Muscle of arm (tissue), 12 donors: Measurements from ENCODE around the gene EEF2KMT. TPM values are rescaled to one million over a fixed set of nuclear protein-coding genes. Genes with fewer than 3 reads are reported as not detected.
"Not testable (repeated sequence)": the region's sequence is repeated elsewhere in the genome, so short reads cannot be mapped to it uniquely, and the experiment has no call there.

Experiments
- DNase-seq: peaks from one replicate; pipeline ENCODE4 v3.0.0-alpha.2; 2013
- polyA plus RNA-seq, 12 donors: library from polyadenylated mRNA; unstranded; fragments of 120-200 nt; gene quantifications; one replicate each; pipeline ENCODE4 v1.2.1, GENCODE V29; 2013; ENCODE audit not compliant: insufficient read length in 12 of 12

Gene EEF2KMT
- polyA plus RNA-seq, 12 donors, result 8.8 to 12.1 (median 10.2) TPM; not detected in 2

- peak; percentile 93 for DNase-seq
These were observed 25.8 kb downstream of the EEF2KMT start, which contains the start of gene ALG1 for GRCh38 chr16:5071681-5072333. ALG1 (plus strand) TSS chr16:5071843; CDS start chr16:5071850, 7 bp downstream.

DNA sequence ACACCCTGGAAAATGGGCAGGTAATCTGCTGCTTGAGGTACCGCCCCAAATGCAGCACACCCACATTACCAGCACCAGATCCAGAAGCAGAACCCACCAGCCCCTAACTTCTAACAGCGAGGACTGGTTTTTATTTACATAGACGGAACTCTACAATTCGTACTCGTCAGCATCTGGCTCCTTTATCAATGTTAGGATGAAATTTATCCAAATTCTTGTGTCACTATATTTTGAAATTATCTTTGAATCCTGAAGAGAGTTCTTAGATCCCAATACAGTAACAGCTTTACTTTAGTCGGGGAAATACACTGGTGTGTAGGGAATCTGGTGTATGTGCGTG lies 26.3 kb downstream of the EEF2KMT start:
- DNase-seq, result no peak

- DNase-seq, result no peak
These were observed 27.0 kb downstream of the EEF2KMT start for GRCh38 chr16:5070431-5071186.

DNA sequence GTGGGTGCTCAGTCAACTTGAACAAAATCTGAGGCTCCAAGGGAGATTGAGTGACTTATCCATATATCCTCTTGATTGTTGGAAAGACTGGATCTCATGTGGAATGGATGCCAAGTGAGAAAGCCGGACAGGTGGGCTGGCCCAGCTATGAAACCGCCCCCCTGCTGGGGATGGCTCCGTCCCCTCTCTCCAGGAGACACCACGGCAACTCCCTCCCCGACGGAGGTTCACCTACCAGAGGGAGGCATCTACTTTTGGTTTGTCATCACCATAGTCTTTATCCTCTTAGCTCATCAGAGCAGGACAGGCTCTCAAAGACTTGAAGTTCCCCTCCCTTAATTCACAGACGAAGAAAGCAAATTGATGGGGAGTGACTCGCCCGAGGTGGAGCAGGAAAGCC lies 27.7 kb downstream of the EEF2KMT start:
- no peak for DNase-seq

DNA sequence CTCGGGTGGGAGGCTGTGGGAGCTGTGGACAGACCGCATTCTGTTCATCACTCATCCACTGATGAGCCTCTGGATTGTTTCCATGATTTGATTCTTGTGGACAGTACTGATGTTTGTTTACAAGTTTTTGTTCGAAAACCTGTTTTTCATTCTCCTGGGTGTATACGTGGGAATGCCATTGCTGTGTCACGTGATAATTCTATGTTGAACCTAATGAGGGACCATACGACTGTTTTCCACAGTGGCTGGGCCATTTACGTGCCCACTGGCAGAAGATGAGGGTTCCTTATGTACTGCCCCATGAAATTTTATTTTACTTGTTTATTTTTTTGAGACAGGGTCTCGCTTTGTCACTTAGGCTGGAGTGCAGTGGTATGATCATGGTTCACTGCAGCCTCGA lies 28.5 kb downstream of the EEF2KMT start:
- no peak for DNase-seq

GRCh38 chr16:5066511-5066910 lies 31.1 kb downstream of the EEF2KMT start:
- no peak for DNase-seq

DNA sequence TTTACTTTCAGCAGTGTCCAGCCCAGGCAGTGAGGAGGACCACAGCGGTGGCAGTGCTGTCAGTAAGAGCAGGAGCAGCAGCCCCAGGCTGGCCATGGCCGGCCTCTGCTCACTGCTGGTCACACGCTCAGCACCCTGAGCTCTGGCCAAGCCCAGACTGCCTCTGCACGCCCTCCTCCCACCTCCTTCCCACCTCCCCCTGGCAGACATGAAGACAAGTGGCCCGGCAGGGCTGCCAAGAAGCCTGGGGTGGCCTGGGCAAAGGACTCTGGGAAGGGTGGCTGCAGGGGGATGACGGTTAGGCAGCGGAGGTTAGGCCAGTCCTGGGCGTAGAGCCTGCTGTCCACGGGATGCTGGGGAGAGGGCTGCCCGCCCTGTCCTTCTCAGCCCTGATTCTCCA lies 31.8 kb downstream of the EEF2KMT start, which contains the start of gene C16orf89:
Gene C16orf89 (minus strand): TSS at position 144 of the 400 bp plus-strand sequence. CDS start 48 bp downstream, at position 96.
- no peak for DNase-seq

DNA sequence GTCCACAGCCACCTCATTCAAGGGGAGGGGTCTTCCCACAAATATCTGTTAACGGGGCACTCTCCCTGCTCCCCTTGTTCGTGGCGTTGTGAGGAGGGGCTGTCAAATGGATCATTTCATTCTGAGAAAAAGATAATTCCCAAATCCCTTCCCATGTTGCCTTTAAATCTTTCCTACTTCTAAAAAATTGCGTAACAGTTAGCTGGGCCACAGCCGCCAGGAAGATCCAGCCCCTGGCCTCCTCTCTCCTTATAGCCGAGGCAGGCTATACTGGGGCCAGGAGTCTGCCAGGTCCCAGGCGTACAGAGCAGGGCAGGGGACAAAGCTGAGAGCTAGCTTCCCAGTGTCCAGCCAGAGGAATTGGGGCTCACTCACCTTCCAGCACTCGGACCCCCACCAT lies 32.3 kb downstream of the EEF2KMT start:
- no peak for DNase-seq

- DNase-seq, result no peak
These were observed 32.7 kb downstream of the EEF2KMT start for GRCh38 chr16:5064915-5065314.

GRCh38 chr16:5062790-5063765 lies 34.5 kb downstream of the EEF2KMT start:
- no peak for DNase-seq

- no peak for DNase-seq
These were observed 35.5 kb downstream of the EEF2KMT start for GRCh38 chr16:5062051-5062450.

DNA sequence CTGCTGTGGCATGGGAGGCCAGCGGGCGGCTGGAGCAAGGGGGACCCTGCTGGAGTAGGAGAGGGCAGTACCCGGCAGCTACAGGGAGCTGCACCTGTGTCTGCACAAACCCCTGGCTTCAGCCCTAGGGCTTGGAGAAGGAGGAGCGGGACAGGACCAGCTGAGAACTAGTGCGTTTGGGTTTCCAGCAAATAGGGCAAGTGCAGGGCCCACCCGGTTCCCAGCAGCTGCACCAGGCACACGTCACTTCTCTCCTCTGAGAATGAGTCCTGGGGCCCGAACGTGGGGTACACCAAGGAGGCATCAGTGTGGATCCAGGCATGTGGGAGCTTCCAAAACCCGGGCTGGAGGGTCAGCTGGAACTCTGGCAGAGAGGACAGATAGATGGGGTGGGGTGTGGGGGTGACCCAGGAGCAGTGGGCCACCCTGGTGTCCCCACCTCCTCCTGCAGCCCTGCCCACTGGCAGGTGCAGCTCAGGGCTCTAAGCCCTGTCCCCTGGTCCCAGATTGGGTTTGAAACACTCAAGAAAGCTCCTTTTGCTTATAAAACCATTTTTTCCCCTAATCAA lies 37.4 kb downstream of the EEF2KMT start:
- DNase-seq, result no peak

DNA sequence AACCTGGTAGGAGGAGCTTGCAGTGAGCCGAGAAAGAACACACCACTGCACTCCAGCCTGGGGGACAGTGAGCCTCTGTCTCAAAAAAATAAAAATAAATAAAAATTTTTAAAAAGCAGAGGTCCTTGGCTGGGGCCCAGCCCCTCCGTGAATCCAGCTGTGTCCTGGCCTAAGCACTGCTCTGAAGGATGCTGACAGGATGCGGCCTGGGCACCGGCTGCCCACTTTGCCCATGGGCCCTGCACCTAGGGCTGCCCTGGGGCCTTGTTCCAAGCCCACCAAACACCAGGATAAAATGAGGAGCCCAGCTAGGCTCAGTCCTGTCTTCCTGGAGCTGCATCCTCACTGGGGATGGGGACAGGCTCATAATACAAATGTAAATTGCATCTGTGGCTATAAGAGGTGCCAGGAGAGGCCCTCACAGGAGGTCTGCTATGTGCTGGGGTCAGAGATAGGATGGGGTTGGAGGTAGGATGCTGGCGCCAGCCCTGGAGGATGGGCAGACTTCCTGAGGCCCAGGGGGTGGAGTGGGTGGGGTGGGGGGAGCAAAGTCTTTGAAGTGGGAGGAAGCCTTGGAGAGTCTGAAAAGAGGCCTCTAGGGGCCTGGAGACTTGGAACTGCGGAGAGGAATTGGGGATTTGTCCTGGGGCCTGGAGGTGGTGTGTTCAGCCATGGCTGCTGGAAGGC lies 38.1 kb downstream of the EEF2KMT start:
- no peak for DNase-seq

- no peak for DNase-seq
These were observed 39.1 kb downstream of the EEF2KMT start for GRCh38 chr16:5058476-5058875.

GRCh38 chr16:5056352-5056751 lies 41.2 kb downstream of the EEF2KMT start:
- DNase-seq, result no peak

GRCh38 chr16:5054876-5055865 lies 42.4 kb downstream of the EEF2KMT start:
- no peak for DNase-seq

- no peak for DNase-seq
These were observed 50.7 kb downstream of the EEF2KMT start for GRCh38 chr16:5046914-5047313.

GRCh38 chr16:5045499-5046115 lies 52.0 kb downstream of the EEF2KMT start:
- DNase-seq, result no peak

DNA sequence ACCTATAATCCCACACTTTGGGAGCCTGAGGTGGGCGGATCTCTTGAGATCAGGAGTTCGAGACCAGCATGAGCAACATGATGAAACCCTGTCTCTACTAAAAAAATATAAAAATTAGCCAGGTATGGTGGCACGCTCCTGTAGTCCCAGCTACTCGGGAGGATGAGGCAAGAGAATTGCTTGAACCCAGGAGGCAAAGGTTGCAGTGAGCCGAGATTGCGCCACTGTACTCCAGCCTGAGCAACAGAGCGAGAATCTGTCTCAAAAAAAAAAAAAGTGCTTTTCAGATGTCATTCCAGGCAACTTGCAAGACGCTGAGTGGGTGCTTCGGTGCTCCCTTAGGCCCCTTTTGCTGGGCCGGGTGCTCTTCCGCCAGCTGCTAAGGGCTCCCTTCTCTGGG lies 53.0 kb downstream of the EEF2KMT start:
- DNase-seq, result not testable (repeated sequence)
